Astrocyte of the cerebellum (primary cell): ENCODE data around the gene C1orf174.

Experiments
- DNase-seq: peaks from one replicate; pipeline ENCODE4 v3.0.0-alpha.2; 2011; ENCODE audit warnings: low read depth
- H3K4me3 ChIP-seq: 2 replicates; pipeline ENCODE4 v1.5.1; 2011; ENCODE audit warnings: mild to moderate bottlenecking, low read depth, low read length, moderate library complexity
- in situ Hi-C: cut with HindIII; loops from 2 replicates; pipeline ENCODE4 v1.10.0; 2017; ENCODE audit warnings: low sequenced_read_pairs
- TF ChIP-seq, protein P1 (sequence below): IDR thresholded peaks from 2 replicates; pipeline ENCODE4 v1.5.1; 2012; ENCODE audit warnings: low read length, low read depth, moderate library complexity, mild to moderate bottlenecking; ENCODE audit errors: missing control alignments

The C1orf174 gene

DNA sequence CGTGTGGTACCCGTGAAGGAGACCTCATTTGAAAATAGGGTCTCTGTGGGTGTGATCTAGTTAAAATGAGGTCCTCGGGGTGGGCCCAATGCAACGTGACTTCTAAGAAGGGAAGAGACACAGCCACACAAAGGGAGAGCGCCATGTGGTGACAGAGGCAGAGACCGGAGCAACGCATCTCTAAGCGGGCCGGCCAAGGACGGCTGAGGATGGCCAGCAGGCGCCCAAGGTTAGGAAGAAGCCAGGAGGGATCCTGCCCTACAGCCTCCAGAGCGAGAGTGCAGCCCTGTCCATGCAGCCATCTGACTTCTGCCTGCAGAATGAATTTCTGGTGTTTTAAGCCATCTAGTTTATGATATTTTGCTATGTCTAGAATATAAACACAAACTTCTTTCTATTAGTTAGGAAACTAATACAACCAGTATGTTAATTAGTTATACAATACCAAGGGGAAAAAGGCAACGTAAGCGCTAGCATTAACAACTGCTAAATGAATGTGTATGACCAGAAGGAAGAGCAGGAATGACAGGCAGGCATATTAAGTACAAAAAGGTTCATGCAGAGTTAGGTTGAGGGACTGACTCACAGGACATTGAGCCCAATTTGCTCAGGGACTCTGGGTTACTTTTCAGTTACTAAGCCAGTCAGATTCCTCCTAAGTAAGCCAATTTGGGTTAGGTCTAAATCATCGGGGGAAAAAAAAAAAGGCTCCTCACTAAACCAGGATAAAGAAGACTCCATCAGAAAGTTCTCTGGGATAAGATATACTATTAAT is 47.2 kb downstream of the C1orf174 start:
- H3K4me3 ChIP-seq, result no peak overlapping the region
- TF ChIP-seq, protein P1, sequence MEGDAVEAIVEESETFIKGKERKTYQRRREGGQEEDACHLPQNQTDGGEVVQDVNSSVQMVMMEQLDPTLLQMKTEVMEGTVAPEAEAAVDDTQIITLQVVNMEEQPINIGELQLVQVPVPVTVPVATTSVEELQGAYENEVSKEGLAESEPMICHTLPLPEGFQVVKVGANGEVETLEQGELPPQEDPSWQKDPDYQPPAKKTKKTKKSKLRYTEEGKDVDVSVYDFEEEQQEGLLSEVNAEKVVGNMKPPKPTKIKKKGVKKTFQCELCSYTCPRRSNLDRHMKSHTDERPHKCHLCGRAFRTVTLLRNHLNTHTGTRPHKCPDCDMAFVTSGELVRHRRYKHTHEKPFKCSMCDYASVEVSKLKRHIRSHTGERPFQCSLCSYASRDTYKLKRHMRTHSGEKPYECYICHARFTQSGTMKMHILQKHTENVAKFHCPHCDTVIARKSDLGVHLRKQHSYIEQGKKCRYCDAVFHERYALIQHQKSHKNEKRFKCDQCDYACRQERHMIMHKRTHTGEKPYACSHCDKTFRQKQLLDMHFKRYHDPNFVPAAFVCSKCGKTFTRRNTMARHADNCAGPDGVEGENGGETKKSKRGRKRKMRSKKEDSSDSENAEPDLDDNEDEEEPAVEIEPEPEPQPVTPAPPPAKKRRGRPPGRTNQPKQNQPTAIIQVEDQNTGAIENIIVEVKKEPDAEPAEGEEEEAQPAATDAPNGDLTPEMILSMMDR, result no peak
- no peak for DNase-seq
- in situ Hi-C loops, result no loop called here

DNA sequence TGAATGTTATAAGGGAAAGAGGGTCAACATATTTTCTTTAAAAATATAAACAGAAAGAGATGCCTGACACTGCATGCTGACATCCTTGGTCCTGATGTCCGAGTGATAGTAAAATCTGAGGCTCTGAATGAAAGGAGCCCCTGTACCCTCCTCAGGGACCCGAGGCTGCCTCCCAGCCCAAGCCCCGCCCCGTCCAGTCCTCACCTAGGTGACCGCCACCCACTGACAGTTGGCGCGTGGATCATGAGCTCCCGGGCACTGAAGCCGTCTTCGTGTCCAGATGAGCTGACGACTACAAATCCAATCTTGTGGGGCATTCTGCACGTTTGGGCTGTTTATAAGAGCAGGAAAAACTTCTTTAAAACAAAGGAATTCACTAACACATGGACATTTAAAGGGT is 48.0 kb downstream of the C1orf174 start:
- H3K4me3 ChIP-seq, result no peak overlapping the region
- in situ Hi-C loops, result no loop called here
- TF ChIP-seq, protein P1, result no peak
- DNase-seq, result no peak

DNA sequence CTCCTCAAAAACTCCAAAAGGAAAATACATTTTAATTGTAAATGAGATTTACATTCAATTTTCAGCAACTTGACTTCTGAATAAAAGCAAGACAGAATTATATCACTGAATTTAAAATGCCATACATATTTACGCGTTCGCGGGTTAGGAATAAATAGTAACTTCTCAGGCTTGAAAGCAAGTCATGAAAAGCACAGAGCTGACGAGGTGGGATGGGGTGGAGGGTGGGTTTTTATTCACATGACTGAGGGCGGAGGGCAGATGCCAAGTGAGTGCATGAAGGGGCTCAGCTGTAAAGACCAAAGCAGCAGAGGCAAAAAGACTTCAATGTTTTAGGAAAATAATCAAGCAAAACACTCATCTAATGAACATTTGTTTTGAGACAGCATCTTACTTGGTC is 48.8 kb downstream of the C1orf174 start:
- DNase-seq, result no peak
- no peak overlapping the region for H3K4me3 ChIP-seq
- in situ Hi-C loops, result no loop called here
- TF ChIP-seq, protein P1, result no peak

DNA sequence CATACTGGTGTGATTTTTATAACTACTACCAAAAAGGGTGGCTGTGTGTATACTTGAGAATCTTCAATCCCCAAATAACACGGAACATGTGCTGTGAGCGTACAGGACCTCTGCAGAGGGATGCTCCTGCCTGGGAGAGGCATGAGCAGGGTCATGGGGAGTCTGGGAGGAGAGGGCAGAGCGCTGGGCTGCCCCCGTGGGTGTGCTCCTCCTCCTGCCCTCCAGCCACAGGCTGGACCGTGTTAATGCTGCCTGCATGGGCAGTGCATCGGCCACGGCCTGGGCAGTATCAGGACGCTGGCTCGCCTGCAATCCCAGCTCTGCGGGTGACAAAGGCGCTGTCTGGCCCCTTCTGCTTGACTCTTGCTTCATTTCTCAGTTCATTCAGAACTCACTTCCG is 49.2 kb downstream of the C1orf174 start:
- no peak overlapping the region for H3K4me3 ChIP-seq
- TF ChIP-seq, protein P1, result no peak
- in situ Hi-C loops, result no loop called here
- DNase-seq, result no peak

DNA sequence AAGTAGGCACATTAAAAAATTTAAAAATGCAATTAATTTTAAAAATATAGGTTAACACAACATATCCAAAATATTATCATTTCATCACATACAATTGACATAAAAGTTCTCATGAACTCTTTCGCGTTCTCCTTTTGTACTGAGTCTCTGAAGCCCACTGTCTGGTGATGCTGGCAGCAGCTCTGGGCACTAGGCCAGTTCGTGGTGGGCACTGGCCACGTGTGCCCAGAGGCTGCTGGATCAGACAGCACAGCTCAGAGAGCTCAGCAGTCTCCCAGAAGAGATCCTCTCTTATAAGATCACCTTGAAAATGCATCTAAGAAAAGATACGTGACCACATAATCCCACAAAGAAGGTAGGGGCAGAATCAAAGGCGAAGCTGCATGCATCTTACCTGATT is 53.0 kb downstream of the C1orf174 start:
- DNase-seq, result no peak
- in situ Hi-C loops, result no loop called here
- TF ChIP-seq, protein P1, result no peak
- no peak overlapping the region for H3K4me3 ChIP-seq

DNA sequence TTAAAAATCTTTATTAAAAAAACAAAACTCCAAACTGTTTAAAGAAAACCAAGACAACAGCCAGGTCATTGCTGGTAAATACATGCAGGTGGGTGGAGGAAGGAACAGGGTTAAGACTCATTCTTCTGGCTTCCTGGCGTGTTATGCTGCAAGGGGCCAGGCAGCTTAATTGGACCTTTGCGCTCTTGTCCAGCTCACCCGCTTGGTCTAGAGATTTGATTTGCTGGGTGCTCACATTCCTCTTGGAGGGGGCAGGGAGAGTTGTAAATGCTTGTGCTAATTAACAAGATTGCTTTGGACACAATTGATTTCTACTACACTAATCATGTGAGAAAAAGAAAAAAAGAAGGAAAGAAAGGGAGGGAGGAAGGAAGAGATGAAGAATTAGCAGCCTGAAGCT is 53.5 kb downstream of the C1orf174 start:
- DNase-seq, result no peak
- TF ChIP-seq, protein P1, result no peak
- in situ Hi-C loops, result no loop called here
- H3K4me3 ChIP-seq, result no peak overlapping the region

DNA sequence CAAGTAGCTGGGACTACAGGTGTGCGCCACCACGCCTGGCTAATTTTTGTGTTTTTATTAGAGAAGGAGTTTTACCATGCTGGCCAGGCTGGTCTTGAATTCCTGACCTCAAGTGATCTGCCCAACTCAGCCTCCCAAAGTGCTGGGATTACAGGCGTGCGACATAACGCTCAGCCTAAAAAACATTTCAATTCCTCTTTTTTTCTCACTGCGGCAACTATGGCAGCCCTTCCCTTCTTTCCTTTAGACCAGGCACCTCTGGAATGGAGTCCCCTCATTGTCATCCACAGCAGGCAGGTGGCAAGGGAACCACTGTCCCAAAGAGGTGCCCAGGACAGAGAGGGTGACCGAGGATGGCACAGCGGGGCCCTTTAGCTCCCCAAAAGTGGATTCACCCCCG is 57.2 kb downstream of the C1orf174 start:
- H3K4me3 ChIP-seq, result no peak overlapping the region
- no peak for DNase-seq
- in situ Hi-C loops, result no loop called here
- TF ChIP-seq, protein P1, result no peak
